IPS-NIHi7 (cell line): Measurements from ENCODE around the gene IQUB.
A peak's percentile ranks its signal among the peaks of the same experiment; 100 is the strongest.
"Not testable (repeated sequence)": the region's sequence is repeated elsewhere in the genome, so short reads cannot be mapped to it uniquely, and the experiment has no call there.

Experiments
- DNase-seq: peaks from one replicate; pipeline ENCODE4 v3.0.0; 2012; ENCODE audit warnings: mixed read lengths; ENCODE audit errors: extremely low spot score

The IQUB gene

DNA sequence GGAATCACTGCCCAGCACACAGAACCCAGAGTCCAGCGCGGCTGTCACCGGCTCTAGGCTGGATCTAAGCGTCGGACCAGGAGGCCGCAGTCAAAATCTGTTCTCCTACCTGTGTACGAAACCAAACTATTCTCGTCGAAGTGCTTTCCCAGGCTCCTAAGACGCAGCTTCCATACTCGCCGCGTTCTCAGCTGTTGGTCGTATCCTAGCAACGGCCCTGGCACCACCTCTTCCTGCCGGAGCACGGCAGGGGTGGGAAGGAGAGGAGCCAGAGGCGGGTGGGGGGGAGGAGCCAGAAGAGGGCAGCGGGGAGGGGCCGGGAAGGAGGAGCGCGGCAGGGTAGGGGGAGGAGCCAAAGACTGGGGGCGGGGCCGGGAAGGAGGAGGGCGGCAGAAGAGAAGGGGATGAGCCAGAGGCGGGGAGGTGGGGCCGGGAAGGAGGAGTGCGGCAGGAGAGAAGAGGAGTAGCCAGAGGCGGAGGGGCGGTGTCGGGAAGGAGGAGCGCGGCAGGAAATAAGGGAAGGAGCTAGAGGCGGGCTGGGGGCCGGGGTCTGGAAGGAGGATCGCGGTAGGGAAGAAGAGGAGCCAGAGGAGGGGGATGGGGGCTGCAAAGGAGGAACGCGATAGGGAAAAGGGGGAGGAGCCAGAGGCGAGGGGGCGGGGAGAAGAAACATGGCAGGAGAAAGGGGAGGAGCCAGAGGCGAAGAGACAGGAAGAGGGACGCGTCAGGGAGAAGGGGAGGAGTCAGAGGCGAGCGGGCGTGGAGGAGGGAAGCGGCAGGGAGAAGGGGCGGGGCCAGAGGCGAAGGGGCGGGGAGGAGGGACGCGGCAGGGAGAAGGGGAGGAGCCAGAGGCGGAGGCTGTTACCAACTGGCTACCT, at the start of gene IQUB:
Gene IQUB, minus strand, starts transcription at position 213 of the 878 bp plus-strand sequence. CDS start 22,255 bp downstream, outside the sequence.
- peak; percentile 92 for DNase-seq

DNA sequence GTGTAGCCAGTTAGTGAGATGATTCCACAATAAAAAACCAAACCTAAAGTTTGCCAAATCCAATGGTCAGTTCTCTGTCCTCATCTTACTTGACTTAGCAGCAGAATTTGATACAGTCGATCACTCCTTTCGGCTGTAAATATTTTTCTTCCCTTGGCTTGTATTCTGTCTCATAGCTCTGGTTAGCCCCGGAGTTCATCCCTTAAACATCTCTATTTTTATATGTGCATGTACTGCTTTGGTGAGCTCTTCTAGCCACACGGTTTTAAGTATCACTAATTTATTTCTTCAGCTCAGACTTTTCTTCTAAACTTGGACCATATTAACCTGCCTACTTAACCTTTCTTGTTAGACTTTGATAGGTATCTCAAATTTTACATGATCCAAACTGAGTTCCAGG, 49.4 kb upstream of the IQUB start:
- no peak for DNase-seq

DNA sequence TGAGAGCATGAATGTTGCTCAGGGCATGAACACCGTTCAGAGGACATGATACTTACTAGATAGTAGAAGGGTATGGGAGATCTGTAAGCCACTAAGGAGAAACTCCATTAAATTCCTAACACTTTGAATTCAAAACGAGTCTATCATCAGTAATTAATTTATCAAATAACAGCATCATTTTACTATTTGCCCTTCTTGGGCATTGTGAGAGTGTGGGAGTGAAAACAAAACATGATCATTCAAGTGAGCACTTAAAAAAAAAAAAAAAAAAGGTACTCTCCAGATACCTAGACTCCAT, 46.7 kb upstream of the IQUB start:
- DNase-seq, result no peak

DNA sequence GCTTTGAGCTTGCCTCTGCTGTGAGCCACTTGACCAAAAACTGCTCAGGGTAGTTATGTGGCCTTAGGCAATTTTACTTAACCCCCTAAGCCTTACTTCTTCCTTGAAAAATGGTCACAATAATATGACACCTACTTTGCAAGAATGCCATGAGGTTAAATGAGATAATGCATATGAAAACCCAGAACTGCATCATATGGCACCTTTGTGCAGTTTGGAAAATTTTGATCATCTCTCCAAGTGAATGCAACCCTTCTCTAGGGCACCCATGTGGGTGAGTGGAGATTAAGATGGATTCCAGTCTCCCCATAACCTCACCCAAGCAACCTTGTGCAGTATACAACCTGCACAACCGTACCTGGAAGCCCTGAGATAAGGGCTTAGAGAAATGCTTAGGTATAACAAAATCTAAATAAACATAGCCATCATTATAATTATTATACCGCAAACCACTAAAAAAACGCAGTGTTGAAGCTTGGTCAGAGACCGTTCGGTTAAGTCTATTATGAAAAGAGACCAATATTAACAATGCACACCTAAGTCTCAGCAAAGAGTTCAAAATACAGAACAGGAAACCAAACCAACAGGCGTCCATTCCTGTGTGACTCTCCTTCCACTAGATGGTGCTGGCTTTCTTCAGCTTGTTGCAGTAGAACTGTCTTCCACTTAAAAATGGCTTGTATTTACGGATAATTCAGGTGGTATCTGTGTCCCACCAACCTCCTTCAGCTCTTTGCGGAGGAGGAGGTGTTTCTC, 46.2 kb upstream of the IQUB start:
- DNase-seq, result peak; percentile 61

DNA sequence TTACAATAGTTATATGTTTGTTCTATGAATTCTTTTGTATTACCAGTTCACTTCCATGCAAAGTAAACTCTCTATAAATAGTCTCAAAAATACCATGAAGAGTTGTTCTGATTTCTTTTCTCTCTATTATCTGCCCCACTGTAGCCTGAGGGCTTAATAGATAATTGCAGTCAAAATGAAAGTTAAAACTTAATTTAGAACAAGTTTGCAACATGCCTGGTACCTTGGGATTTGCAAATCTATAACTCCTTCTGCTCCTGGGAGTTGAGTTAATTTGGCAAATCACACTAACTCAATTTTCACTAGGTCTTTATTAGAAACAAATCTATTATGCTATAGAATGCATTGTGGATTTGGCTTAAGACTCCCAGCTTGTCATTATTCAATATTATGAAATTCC, 45.0 kb upstream of the IQUB start:
- DNase-seq, result no peak

DNA sequence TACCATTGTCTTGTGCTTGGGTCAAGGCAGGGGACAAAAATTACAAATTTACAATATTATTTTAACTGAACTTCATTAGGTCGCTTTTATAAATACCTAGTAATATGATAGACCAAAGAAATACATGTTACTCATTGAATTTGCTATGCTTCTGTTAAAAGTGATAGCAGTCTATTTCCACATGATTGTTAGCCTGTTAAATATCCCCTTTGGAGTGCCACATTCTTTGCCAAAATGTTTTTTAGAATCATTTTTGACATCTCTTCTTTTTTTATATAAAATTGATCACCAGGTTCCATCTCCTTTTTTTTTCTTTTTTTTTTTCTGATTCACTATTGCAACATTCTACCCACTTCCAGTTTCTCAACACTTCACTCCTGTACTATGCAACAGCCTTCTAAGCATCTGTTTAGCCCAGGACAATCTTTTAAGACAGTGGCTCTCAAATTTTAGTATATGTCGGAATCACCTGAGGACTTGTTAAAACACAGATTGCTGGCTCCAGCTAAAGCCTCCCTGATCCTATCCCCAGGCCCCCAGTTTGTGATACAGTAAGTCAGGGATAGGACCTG, 39.6 kb upstream of the IQUB start:
- DNase-seq, result no peak

DNA sequence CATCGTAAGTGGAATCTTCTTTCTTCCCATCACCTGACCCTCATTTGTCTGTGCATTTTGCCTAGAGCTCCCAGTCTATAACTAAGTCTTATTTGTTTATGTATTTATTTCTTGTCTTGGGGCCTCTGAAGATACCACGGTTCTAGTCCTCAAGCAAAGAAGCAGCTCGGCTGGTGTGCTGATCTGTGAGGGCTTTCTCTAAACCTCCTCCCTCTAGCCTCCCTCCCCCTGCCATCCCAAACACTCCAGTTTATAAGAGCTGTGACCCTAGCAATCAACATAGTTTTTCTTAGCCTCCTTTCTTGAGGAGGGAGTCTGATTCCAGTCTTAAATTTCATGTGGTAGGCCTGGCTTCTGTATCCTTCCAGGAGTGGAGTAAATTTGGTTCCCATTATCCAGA, 38.9 kb upstream of the IQUB start:
- DNase-seq, result peak; percentile 18

DNA sequence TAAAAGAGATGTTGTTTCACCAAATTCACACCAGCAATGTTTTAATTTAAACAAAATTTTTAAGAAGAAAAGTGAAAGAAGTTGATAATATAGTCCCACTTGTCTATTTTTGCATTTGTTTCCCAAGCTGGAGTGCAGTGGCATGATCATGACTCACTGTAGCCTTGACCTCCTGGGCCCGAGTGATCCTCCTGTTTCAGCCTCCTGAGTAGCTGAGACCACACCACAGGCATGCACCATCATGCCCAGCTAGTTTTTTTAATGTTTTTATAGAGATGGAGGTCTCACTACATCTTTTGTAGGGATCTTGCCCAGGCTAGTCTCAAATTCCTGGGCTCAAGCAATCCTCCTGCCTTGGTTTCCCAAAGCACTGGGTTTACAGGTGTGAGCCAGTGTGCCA, 37.3 kb upstream of the IQUB start:
- no peak for DNase-seq

DNA sequence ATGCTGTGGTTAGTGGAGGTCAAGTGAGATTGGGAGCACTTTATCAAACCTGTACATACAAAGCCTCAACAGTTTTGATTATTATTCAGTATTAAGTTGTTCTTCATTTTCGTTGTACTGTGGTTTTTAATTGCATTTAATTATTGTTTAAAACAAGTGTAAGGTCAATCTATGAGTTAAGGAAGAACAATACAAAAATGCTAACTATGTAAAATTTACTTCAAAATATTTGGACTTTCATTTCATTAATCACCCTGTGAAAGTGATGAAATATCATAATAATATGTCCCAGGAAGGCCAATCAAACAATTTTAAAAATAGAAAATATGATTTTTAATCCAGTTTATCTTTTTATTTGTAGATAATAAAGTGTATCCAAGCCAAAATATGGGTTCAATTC, 36.8 kb upstream of the IQUB start:
- DNase-seq, result no peak

DNA sequence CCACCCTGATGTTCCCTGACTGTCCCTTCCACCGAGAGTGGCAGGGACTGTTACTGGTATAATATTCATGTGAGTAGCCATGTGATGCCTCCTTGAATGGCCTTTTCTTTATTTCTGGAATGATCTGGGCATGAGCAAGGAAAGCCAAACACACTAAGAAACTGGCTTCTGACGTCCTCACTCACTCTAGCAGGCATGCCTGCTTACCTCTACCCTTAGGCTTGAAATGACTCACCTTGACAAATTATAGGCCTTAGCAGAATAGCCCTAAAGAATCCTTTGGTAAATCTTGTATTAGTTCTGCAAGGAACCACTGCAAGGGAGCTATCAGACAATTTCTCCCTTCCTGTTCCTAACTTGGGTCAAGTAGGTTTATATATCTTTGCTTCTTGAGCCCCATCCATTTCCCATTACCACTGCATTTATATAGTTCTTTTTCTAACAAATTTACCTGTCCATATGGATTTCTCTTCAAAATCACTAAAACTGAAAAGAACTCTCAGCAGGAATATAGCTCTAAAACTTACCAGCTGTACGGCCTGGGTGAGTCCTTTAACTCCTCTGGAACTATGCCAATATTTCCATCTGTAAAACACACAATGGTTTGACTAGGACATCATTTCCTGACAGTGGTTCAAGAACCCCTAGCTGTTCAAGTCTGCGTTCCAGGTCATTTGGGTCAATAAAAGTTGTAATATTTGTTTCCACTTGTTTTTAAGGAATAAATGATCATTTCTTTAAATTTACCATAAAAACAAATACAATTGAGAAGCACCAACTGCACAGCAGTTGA, 36.2 kb upstream of the IQUB start:
- no peak for DNase-seq

DNA sequence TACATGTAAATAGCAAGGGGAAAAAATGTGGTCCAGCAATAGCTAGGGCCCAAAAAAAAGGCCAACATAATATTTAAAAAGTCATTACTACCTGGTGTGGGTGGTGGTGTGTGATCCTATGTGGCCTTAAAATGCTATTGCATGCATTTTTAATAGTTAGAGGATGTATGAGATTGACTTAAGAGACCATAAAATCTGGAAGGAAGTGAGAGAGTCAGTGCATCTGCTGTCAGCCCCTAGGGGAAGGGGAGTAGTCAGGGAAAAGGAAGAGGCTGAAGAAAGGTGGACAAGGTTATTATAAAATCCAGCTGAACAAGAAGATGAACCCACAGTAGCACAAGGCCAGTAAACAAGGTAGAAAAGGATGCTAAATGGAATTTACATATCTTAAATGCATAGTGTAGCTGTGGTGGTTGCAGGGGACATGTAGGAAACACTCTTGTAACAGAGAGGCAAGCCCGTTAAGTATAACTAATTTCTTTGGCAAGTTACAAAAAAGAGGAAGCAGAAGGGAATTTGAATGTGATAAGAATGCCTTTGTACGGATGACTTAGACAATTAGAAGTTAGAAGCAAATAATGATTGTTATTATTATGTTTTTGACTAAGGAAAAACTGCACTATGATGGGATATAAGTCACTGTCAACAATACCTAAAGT, 35.1 kb upstream of the IQUB start:
- no peak for DNase-seq

DNA sequence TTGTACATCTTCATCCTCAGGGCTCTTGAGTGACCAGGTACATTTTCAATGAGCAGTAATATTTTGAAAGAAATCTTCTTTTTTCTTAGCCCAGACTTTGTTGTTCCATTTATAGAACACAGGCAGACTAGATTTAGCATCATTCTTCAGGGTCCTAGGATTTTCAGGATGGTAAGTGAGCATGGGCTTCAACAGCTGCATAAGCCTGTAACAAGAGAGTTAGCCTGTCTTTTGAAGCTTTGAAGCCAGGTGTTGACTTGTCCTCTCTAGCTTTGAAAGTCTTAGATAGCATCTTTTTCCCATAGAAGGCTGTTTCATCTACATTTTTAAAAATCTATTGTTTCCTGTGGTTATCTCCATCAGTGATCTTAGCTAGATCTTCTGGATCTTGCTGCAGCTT, 27.7 kb upstream of the IQUB start:
- DNase-seq, result no peak

DNA sequence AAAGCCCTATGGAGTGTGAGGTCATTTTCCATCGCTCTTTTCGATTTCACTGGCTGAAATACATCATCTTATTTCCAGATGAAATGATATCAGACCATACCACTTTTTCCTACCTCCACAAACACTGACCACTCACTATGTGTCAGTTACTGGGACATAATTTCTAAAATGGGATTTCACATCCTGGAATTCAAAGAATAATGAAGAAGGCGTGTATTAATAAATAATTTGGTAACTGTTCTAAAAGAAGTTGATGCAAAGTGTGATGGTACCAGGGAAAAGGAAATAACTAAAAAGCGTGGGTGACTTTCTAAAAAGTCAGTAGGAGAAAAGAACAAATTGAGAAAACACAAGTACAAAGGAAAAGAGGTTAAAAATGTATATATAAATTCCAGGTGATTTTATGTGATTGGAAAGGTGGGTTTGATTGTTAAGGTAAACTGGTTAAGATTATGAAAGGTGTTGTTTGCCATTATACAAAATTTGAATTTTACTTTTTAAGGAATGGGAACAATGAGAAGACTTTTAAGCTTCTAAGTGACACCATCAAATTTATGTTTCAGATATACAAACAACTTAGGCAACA, 24.0 kb upstream of the IQUB start:
- no peak for DNase-seq

DNA sequence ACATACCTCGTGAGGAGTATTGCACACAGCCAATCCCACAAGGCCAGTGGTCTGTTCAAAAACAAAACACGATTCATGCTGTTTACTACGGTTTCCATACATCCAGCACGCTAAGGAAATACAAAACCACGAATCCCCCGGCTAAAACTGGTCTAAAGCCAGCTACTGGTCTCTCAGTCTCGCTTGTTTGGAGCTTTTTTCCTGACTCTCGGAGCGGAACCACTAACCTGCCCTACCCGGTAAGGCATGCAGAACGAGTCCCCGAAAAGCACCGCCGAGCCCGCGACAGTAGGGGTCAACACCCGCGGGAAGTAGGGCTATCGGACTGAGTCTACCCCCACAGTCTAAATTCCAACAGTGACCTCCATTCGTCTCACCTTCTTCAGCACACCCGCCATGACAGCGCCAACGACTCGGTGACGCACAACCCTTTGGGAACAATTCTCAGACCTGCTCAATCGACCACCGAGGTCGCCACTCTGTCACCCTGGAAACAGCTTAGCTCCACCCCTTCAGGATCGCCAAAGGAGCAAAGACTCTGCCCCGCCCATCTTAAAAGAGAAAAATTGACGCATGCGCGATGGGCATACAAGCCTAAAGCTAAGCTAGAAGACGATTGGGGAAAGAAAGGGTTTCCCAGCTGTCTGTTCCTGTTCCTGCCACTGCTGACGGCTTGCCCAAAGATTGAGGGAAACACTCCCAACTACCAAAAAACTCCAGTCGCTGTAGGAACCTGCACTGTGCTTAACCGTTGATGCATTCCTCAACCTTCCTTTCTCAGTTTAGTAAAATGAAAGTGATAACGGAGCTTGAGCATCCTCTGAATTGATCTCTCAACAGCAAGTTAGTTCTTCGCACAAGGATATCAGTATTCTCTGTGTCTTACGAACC, 23.2 kb upstream of the IQUB start, which contains the start of gene NDUFA5:
Gene NDUFA5, minus strand, starts transcription at position 421 of the 891 bp plus-strand sequence. Its CDS starts 23 bp downstream, at position 398.
- DNase-seq, result peak; percentile 94

DNA sequence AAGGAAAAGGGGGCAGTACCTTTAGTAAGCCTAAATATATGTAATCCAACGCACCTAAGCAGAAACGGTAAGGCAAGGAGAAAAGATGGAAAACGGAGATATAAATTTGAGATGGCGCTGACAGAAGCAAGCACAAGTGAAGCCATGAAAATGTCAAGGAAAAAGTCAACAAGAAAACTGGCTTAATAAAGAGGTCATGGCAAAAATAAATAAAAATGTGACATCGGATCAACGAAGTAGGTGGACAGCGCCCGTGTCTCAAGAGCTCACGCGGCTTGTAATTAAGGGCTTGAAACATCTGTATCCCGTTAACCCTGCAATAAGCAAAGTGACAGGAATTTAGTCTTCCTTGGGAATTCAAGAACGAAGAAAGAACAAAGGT, 22.6 kb upstream of the IQUB start:
- no peak for DNase-seq

DNA sequence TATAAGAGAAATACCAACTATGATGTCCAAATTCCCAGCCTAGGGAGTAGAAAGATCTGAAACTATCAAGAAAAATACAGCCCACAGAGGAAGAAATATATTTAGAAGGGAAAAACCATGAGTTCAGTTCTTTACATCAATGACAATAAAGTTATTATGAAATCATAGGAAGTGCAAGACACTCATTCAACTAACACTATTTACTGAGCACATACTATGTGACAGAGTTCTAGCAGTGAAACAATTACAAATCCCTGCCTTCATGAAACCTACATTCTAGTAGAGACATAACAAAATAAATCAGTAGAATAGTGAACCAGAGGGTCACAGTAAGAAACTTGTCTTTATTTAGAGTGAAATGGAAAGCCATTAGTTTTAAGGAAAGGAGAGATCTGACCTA, 21.1 kb upstream of the IQUB start:
- no peak for DNase-seq

DNA sequence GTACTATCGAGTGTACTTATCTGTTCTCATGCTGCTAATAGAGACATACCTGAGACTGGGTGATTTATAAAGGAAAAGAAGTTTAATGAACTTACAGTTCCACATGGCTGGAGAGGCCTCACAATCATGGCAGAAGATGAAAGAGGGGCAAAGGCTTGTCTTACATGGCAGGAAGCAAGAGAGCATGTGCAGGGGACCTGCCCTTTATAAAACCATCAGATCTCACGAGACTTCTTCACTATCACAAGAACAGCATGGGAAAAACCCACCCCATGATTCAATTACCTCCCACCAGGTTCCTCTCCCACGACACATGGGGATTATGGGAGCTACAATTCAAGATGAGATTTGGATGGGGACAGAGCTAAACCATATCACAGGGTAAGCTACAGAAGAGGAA, 18.8 kb upstream of the IQUB start:
- no peak for DNase-seq

DNA sequence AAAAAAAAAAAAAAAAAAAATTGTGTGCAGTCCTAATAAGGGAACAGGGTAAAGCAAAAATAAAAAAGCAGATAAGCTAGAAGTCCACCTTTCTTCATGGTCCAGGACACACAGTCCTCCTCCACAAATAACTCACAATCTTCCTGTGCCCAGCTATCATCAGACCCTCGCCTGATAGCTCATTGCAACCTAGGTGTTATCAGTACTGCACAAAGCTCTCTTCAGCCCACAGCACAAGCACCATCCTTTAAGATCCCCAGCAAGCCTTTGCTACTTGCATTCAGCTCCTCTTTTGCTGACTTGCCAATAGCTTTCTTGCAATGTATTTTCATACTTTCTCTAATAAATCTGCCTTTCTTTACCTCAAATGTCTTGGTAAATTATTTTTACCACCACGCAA, 18.2 kb upstream of the IQUB start:
- no peak for DNase-seq

DNA sequence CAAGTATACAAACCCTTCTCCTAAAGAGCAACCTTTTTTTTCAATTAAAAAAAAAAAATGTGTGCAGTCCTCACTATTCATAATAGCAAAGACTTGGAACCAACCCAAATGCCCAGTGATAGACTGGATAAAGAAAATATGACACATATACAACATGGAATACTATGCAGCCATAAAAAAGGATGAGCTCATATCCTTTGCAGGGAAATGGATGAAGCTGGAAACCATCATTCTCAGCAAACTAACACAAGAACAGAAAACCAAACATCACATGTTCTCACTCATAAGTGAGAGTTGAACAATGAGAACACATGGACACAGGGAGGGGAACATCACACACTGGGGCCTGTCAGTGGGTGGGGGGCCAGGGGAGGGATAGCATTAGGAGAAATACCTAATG, 17.7 kb upstream of the IQUB start:
- not testable (repeated sequence) for DNase-seq

DNA sequence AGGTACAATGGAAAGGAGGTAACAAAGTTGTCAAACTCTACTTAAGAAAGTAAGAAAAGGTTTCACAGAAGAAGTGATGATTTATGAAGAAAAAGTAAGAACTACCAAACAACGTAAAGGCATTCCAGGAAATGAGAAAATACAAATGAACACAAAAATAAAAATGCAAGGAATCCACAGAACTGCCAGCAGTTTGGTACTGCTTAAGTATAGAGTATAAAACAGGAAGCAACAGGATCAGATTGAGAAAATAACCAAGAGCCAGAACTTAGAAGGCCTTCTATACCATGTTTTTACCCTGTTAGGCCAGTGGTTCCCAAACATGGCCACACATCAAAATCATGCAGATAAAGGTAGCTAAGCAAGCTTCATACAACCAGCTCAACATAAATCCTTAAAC, 14.0 kb upstream of the IQUB start:
- DNase-seq, result no peak
